ENCODE measurements around the gene ZFYVE27. TPM values are rescaled to one million over a fixed set of nuclear protein-coding genes. Genes with fewer than 3 reads are reported as not detected.

The ZFYVE27 gene
- total RNA-seq, 1 donor from 2014 or later, result 32.3 TPM

DNA sequence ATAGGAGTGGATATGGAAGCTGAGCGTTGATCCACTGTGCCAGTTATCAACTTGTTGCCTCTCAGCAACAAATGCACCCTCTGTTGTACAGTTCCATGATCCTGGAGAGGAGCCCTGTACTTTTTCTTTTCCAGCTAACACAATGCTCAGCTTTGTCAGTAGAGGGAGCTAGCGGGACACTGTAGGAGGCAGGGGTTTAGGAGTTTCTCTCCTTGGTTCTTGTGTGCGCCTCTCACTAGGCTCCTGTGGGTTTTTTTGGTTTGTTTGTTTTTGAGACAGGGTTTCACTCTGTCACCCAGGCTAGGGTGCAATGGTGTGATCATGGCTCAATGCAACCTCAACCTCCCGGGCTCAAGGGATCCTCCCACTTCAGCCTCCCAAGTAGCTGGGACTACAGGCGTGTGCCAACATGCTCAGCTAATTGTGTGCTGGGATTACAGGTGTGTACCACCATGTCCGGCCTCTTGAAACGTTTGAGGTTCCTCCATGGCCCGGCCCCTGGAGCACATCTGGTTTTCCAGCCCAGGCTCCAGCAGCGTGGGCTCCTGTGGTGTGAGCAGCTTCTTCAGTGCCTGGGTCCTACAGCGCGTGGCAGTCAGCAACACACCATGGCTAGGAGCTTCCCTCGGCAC lies 35.4 kb upstream of the ZFYVE27 start:
- no peak overlapping the region for H3K4me3 ChIP-seq (ENCODE audit: low read depth, low read length)
- TF ChIP-seq CTCF (IDR thresholded peaks at IDR 0.05; ENCODE audit: insufficient read depth, low read length, poor library complexity, severe bottlenecking), result peak; percentile 95
- DNase-seq (ENCODE audit: low read depth), result no peak

GRCh38 chr10:97703398-97704067 lies 33.4 kb upstream of the ZFYVE27 start:
- Histone ChIP-seq H3K36me3 (ENCODE audit: control insufficient read depth, insufficient read depth, low read length) (no peaks in the 10 kb centered on the region), H3K4me3 (ENCODE audit: low read depth, low read length) (no peak overlapping the region), H3K27me3 (ENCODE audit: control insufficient read depth, insufficient read depth, low read length) (no peaks in the 10 kb centered on the region)
- DNase-seq (ENCODE audit: low read depth), result no peak
- no peak for TF ChIP-seq CTCF (IDR thresholded peaks at IDR 0.05; ENCODE audit: insufficient read depth, low read length, poor library complexity, severe bottlenecking)

More for the DNA sequence above, 35.4 kb upstream of the ZFYVE27 start:
- H3K36me3 ChIP-seq (ENCODE audit: control insufficient read depth, insufficient read depth, low read length), result no peaks in the 10 kb centered on the region
- H3K27me3 ChIP-seq (ENCODE audit: control insufficient read depth, insufficient read depth, low read length), result no peaks in the 10 kb centered on the region

GRCh38 chr10:97704341-97704740 lies 32.6 kb upstream of the ZFYVE27 start:
- no peak for TF ChIP-seq CTCF (IDR thresholded peaks at IDR 0.05; ENCODE audit: insufficient read depth, low read length, poor library complexity, severe bottlenecking)
- Histone ChIP-seq H3K36me3 (ENCODE audit: control insufficient read depth, insufficient read depth, low read length) (no peaks in the 10 kb centered on the region), H3K4me3 (ENCODE audit: low read depth, low read length) (no peak overlapping the region), H3K27me3 (ENCODE audit: control insufficient read depth, insufficient read depth, low read length) (no peaks in the 10 kb centered on the region)
- DNase-seq (ENCODE audit: low read depth), result no peak

GRCh38 chr10:97705006-97705670 lies 31.8 kb upstream of the ZFYVE27 start:
- no peak for DNase-seq (ENCODE audit: low read depth)

GRCh38 chr10:97707134-97707861 lies 29.6 kb upstream of the ZFYVE27 start:
- no peak for DNase-seq (ENCODE audit: low read depth)
- no peak for TF ChIP-seq CTCF (IDR thresholded peaks at IDR 0.05; ENCODE audit: insufficient read depth, low read length, poor library complexity, severe bottlenecking)
- no peak overlapping the region for H3K4me3 ChIP-seq (ENCODE audit: low read depth, low read length)
- H3K36me3 ChIP-seq (ENCODE audit: control insufficient read depth, insufficient read depth, low read length), result no peaks in the 10 kb centered on the region
- no peaks in the 10 kb centered on the region for H3K27me3 ChIP-seq (ENCODE audit: control insufficient read depth, insufficient read depth, low read length)

More at GRCh38 chr10:97705006-97705670, 31.8 kb upstream of the ZFYVE27 start:
- Histone ChIP-seq H3K4me3 (ENCODE audit: low read depth, low read length) (no peak overlapping the region), H3K27me3 (ENCODE audit: control insufficient read depth, insufficient read depth, low read length) (no peaks in the 10 kb centered on the region), H3K36me3 (ENCODE audit: control insufficient read depth, insufficient read depth, low read length) (no peaks in the 10 kb centered on the region)
- TF ChIP-seq CTCF (IDR thresholded peaks at IDR 0.05; ENCODE audit: insufficient read depth, low read length, poor library complexity, severe bottlenecking), result no peak

Measured in kidney epithelial cell (primary cell).